Right renal cortex interstitium (tissue), 3 donors: ENCODE data around the gene CTNNA1. TPM values are rescaled to one million over a fixed set of nuclear protein-coding genes. Genes with fewer than 3 reads are reported as not detected.

Experiments
- DNase-seq, 3 donors: peaks; one replicate each; pipeline ENCODE4 v3.0.0-alpha.2; 2013; ENCODE audit warnings: low read depth in 3 of 3, low spot score in 2 of 3
- polyA plus RNA-seq, 3 donors: library from polyadenylated mRNA; unstranded; fragments of 120-200 nt; gene quantifications; one replicate each; pipeline ENCODE4 v1.2.1, GENCODE V29; 2013; ENCODE audit not compliant: insufficient read length in 3 of 3

CTNNA1 gene
- polyA plus RNA-seq, 3 donors, result 380 to 411 (median 404) TPM

- no peak for DNase-seq
These were observed 225.4 kb downstream of the CTNNA1 start for GRCh38 chr5:138978581-138978980.

- no peak for DNase-seq
These were observed 226.6 kb downstream of the CTNNA1 start for GRCh38 chr5:138979684-138980280.

DNA sequence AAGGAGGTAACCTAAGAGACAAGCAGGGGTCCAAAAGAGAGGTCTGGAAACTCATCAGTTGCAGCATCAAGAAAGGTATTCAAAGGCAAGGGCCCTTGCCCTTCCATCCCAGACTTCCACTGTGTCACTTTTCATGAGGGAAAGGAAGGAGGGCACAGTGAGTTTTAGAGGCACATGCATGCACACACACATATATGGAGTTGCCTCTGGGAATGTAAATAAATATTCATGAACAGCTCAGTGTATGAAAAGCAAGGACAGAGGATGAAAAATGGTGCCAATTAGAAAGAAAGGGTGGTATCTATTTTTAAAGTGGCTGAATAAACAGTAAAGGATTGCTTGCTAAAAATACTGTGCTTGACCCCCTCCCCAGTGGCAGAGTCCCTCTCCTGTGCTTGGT lies 227.2 kb downstream of the CTNNA1 start:
- no peak for DNase-seq

- no peak for DNase-seq
These were observed 227.9 kb downstream of the CTNNA1 start for GRCh38 chr5:138981131-138981530.

GRCh38 chr5:138981586-138981985 lies 228.4 kb downstream of the CTNNA1 start:
- no peak for DNase-seq

DNA sequence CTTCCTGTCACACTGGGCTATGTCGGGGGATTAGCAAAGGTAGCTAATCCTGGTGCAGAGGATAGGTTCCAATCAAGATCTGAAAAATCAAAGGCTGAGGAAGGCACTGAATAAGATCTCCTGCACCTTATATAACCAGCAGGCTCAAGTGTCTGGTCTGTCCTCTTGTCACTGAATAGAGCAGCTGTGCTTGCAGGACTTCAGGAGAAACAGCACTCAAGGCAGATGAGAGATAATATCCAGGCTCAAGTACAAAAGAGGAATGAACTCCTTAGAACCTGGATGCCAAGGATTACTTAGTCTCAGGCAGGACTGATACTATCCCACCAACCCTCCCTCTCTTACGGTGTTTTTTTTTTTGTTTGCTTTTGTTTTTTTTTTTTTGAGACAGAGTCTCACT lies 230.8 kb downstream of the CTNNA1 start:
- DNase-seq, result no peak

Other genes starting within 250 kb of the CTNNA1 start
- gene ETF1, start 210.2 kb upstream of the CTNNA1 start, polyA plus RNA-seq, result 10 to 100 TPM; 75.5 to 82.8 (median 79.5) TPM
- gene HSPA9, start 178.0 kb upstream of the CTNNA1 start, polyA plus RNA-seq, result 100 to 1,000 TPM; 345 to 376 (median 350) TPM
- gene LRRTM2, start 121.9 kb downstream of the CTNNA1 start, polyA plus RNA-seq, result 1 to 10 TPM; 1.7 to 3.0 (median 2.3) TPM